DMS 273 treated with DMSO at 0.1 percent for 48 hours (cell line): ENCODE results near the gene KAT6B.

Experiments used
- DNase-seq: peaks from one replicate; lab custom pipeline; 2025; lab: John Stamatoyannopoulos, UW

The KAT6B gene

DNA sequence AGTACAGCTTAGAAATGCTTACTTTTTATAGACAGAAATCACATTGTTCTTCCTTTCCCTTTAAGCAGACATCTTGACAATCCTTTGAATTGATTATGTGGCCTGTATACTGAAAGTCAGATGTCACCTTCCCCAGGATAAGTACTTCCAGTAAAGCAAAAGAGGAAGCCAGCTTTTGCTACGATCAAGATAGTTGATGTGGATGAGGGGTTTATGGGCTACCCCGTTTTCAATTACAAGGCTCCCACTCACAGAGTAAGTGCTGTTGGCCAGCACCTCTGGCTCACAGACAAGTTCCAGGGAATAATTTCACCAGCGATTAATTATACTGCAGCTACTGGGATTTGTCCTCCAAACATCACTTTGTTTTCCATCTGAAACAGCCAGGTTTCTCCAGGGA lies 189.9 kb downstream of the KAT6B start:
- no peak for DNase-seq

DNA sequence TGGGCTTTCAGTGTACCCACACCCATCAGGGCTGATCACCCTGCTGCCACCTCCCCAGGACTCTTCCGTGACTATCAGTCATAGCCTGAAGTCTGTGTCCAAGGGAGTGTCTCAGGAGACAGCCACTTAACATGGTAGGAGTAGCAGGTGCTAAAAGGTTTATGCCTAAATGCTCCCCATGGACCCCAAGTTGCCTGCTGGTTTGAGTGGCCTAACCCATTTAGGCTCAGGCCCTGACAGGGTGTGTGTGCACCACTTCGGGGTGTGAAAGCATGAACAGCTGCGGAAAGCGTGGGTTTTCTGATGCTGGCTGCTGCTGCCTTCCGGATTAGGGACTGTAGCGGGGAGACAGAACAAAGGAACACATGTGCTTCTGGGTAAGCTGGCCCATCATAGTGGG lies 191.9 kb downstream of the KAT6B start:
- DNase-seq: no peak

- no peak for DNase-seq
Measured at GRCh38 chr10:75018686-75019307, 192.4 kb downstream of the KAT6B start.

GRCh38 chr10:75019370-75019769 lies 193.0 kb downstream of the KAT6B start:
- DNase-seq: no peak

GRCh38 chr10:75020168-75020567 lies 193.8 kb downstream of the KAT6B start:
- DNase-seq: no peak

- DNase-seq: no peak
Measured at GRCh38 chr10:75021379-75022249, 195.2 kb downstream of the KAT6B start.

- no peak for DNase-seq
Measured at GRCh38 chr10:75023074-75023473, 196.7 kb downstream of the KAT6B start.

GRCh38 chr10:75024971-75025523 lies 198.6 kb downstream of the KAT6B start:
- no peak for DNase-seq

DNA sequence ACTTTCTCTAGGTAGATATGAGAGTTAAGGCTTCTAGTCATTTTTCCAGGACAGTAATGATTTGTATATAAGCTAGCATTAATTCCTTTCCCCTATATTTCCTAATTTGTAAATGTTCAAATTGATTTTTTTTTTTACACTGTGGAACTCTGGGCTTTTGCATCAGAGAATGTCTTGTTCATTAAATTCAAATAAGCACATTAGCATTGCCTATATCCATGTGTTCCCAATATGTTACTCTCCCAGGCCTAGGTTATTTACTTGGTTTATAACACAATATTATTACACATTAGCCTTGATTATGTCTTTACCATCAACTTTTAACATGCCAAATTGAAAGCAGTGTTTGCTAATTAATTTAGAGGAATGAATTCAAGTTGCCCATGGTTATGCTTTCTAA lies 201.6 kb downstream of the KAT6B start:
- no peak for DNase-seq

- DNase-seq: no peak
Measured at GRCh38 chr10:75028748-75029147, 202.3 kb downstream of the KAT6B start.

DNA sequence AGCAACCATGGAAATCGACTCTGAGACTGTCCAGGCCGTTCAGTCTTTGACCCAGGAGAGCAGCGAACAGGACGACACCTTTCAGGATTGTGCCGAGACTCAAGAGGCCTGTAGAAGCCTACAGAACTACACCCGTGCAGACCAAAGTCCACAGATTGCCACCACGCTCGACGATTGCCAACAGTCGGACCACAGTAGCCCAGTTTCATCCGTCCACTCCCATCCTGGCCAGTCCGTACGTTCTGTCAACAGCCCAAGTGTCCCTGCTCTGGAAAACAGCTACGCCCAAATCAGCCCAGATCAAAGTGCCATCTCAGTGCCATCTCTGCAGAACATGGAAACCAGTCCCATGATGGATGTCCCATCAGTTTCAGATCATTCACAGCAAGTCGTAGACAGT lies 203.0 kb downstream of the KAT6B start:
- no peak for DNase-seq

- no peak for DNase-seq
Measured at GRCh38 chr10:75029857-75030256, 203.5 kb downstream of the KAT6B start.

GRCh38 chr10:75030371-75030770 lies 204.0 kb downstream of the KAT6B start:
- no peak for DNase-seq

DNA sequence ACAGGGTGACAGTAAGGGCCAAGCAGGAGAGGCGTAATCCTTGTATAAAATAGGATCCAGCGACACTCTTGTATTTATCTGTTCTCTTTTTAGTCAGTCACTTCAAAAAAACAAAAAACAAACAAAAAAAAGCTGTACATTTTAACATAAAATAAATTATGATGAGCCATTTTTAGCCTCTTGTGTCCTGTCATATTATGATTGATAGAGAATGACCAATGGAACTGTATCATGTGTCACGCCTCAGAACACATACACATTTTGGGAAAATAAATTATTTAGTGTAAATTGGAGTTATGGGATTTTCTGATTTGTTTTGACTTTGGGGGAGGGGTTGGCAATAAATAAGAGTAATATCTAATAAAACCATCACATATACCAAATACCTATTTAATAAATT lies 205.7 kb downstream of the KAT6B start:
- DNase-seq: no peak

DNA sequence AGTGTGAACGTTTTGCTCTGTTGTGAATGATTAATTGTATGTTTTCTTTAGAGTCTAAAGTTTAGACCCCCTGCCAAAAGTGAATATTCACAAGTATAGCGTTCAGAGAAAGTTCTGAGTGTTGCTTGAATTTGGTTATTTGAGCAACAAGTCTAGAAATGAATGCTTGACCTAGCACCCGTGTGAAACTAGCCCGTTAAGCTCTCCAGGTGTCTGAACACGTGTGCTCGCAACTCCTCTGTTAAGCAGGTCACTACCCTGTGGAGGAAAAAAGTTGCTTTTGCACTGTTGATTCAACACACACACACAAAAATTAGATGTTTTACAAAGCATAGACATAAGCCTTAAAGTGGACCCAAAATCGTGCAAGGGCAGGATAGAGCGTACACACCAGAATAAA lies 206.4 kb downstream of the KAT6B start:
- DNase-seq: no peak

GRCh38 chr10:75033399-75034130 lies 207.2 kb downstream of the KAT6B start:
- no peak for DNase-seq

DNA sequence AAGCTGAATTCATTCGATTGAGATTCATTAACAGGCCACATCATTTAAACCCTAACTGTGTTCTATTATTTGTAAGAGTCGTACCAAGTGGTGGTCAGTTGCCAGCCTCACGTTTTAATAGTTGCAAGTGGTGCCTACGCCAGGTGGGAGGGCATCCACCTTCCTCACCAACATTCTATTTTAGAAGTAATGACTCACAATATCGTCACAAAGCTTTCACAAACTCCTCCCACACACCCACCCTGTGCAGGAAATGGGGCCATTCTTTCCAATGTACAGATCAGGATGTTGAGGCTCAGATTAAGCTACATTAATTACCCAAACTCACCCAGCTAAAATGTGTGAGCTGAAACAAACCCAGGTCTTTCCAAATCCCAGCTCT lies 207.7 kb downstream of the KAT6B start:
- DNase-seq: no peak

GRCh38 chr10:75034714-75035258 lies 208.4 kb downstream of the KAT6B start:
- no peak for DNase-seq

- no peak for DNase-seq
Measured at GRCh38 chr10:75035975-75036708, 209.7 kb downstream of the KAT6B start.

GRCh38 chr10:75037171-75038153 lies 211.1 kb downstream of the KAT6B start:
- no peak for DNase-seq
